ENCODE measurements around the gene AKR1B15.

GRCh38 chr7:134567368-134567767 is 18.5 kb downstream of the AKR1B15 start:
- TF ChIP-seq CTCF (IDR thresholded peaks at IDR 0.05) (no peak), NRF1 (IDR thresholded peaks at IDR 0.05; ENCODE audit: low read depth, low read length) (no peak), EP300 (IDR thresholded peaks at IDR 0.05; ENCODE audit: borderline replicate concordance in 1 of 2, low read depth in 1 of 2, low read length in 1 of 2) (no peak), GABPA (IDR thresholded peaks at IDR 0.05; ENCODE audit: low read depth) (no peak), CHD2 (IDR thresholded peaks at IDR 0.05; ENCODE audit: low read length, partially characterized antibody) (no peak), ELF1 (IDR thresholded peaks at IDR 0.05) (no peak), TCF12 (IDR thresholded peaks at IDR 0.05) (no peak), MXI1 (IDR thresholded peaks at IDR 0.05; ENCODE audit: low read depth, low read length) (no peak), TAF1 (IDR thresholded peaks at IDR 0.05; ENCODE audit: borderline replicate concordance, low read depth, low read length) (no peak)
- TF ChIP-seq, protein P1, sequence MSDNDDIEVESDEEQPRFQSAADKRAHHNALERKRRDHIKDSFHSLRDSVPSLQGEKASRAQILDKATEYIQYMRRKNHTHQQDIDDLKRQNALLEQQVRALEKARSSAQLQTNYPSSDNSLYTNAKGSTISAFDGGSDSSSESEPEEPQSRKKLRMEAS (IDR thresholded peaks at IDR 0.05; ENCODE audit: low read depth): no peak
- TF ChIP-seq, protein P2, sequence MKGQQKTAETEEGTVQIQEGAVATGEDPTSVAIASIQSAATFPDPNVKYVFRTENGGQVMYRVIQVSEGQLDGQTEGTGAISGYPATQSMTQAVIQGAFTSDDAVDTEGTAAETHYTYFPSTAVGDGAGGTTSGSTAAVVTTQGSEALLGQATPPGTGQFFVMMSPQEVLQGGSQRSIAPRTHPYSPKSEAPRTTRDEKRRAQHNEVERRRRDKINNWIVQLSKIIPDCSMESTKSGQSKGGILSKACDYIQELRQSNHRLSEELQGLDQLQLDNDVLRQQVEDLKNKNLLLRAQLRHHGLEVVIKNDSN (IDR thresholded peaks at IDR 0.05; ENCODE audit: borderline replicate concordance, low read depth): no peak
- TF ChIP-seq, protein P3, sequence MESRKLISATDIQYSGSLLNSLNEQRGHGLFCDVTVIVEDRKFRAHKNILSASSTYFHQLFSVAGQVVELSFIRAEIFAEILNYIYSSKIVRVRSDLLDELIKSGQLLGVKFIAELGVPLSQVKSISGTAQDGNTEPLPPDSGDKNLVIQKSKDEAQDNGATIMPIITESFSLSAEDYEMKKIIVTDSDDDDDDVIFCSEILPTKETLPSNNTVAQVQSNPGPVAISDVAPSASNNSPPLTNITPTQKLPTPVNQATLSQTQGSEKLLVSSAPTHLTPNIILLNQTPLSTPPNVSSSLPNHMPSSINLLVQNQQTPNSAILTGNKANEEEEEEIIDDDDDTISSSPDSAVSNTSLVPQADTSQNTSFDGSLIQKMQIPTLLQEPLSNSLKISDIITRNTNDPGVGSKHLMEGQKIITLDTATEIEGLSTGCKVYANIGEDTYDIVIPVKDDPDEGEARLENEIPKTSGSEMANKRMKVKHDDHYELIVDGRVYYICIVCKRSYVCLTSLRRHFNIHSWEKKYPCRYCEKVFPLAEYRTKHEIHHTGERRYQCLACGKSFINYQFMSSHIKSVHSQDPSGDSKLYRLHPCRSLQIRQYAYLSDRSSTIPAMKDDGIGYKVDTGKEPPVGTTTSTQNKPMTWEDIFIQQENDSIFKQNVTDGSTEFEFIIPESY (IDR thresholded peaks at IDR 0.05; ENCODE audit: borderline replicate concordance, low read depth): no peak
- TF ChIP-seq, protein P4, sequence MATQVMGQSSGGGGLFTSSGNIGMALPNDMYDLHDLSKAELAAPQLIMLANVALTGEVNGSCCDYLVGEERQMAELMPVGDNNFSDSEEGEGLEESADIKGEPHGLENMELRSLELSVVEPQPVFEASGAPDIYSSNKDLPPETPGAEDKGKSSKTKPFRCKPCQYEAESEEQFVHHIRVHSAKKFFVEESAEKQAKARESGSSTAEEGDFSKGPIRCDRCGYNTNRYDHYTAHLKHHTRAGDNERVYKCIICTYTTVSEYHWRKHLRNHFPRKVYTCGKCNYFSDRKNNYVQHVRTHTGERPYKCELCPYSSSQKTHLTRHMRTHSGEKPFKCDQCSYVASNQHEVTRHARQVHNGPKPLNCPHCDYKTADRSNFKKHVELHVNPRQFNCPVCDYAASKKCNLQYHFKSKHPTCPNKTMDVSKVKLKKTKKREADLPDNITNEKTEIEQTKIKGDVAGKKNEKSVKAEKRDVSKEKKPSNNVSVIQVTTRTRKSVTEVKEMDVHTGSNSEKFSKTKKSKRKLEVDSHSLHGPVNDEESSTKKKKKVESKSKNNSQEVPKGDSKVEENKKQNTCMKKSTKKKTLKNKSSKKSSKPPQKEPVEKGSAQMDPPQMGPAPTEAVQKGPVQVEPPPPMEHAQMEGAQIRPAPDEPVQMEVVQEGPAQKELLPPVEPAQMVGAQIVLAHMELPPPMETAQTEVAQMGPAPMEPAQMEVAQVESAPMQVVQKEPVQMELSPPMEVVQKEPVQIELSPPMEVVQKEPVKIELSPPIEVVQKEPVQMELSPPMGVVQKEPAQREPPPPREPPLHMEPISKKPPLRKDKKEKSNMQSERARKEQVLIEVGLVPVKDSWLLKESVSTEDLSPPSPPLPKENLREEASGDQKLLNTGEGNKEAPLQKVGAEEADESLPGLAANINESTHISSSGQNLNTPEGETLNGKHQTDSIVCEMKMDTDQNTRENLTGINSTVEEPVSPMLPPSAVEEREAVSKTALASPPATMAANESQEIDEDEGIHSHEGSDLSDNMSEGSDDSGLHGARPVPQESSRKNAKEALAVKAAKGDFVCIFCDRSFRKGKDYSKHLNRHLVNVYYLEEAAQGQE (IDR thresholded peaks at IDR 0.05; ENCODE audit: low read depth, low read length): no peak

Measured in SK-N-SH (cell line).